Panc1 (cell line): ENCODE data around the gene CARD10. TPM values are rescaled to one million over a fixed set of nuclear protein-coding genes. Genes with fewer than 3 reads are reported as not detected.
"Not testable (repeated sequence)": the region's sequence is repeated elsewhere in the genome, so short reads cannot be mapped to it uniquely, and the experiment has no call there.

Experiments
- ATAC-seq: fragments of 200-7000 bp; cut with Tn5 transposase; 2 replicates; pipeline ENCODE4 v1.9.1; 2020; ENCODE audit warnings: mild to moderate bottlenecking, moderate library complexity
- BruUV-seq: library from RNA; stranded (reverse); fragments of 400-500 nt; replicated peaks from 2 replicates; lab custom pipeline; 2021; lab: Mats Ljungman, UMichigan
- CTCF ChIA-PET: fragments of 300-600 bp; sonication (Branson Sonifier 250); formaldehyde crosslinking; loops from one replicate; lab custom pipeline; 2022; ENCODE audit warnings: antibody characterized with exemption; lab: Charles Lee
- POLR2A ChIA-PET: fragments of 300-600 bp; sonication (Branson Sonifier 250); formaldehyde crosslinking; loops from one replicate; lab custom pipeline; 2022; ENCODE audit warnings: antibody characterized with exemption; lab: Charles Lee
- DNase-seq: peaks from one replicate; pipeline ENCODE4 v3.0.0-alpha.2; 2010; ENCODE audit warnings: low read depth, low spot score
- H3K27ac ChIP-seq: 2 replicates; pipeline ENCODE4 v1.5.1; 2011; ENCODE audit warnings: mild to moderate bottlenecking, low read length, inconsistent platforms
- H3K27me3 ChIP-seq: fragments of 200-500 bp; sonication (Bioruptor generic); 2 replicates; pipeline ENCODE4 v1.6.0; 2014; ENCODE audit warnings: low read length, inconsistent platforms; ENCODE audit not compliant: control insufficient read depth, insufficient read depth
- H3K36me3 ChIP-seq: fragments of 200-500 bp; sonication (Bioruptor generic); 2 replicates; pipeline ENCODE4 v1.5.1; 2014; ENCODE audit warnings: inconsistent platforms, mild to moderate bottlenecking, low read length, moderate library complexity; ENCODE audit not compliant: control insufficient read depth, insufficient read depth
- H3K4me1 ChIP-seq: 2 replicates; pipeline ENCODE4 v1.5.1; 2011; ENCODE audit warnings: inconsistent platforms, mild to moderate bottlenecking, low read length, moderate library complexity; ENCODE audit not compliant: control insufficient read depth, insufficient read depth
- H3K4me3 ChIP-seq, 2 experiments: 2 replicates each; pipeline ENCODE4 v1.5.1; 2011 to 2012; ENCODE audit warnings: low read depth in 2 of 2, low read length in 2 of 2, mild to moderate bottlenecking in 2 of 2, inconsistent platforms in 1 of 2, moderate library complexity in 1 of 2
- H3K9me3 ChIP-seq: fragments of 200-500 bp; sonication (Bioruptor generic); 2 replicates; pipeline ENCODE4 v1.5.1; 2014; ENCODE audit warnings: low read depth, mild to moderate bottlenecking, inconsistent platforms, low read length, moderate library complexity; ENCODE audit not compliant: control insufficient read depth, insufficient read depth
- CTCF ChIP-seq: fragments of 450-650 bp; IDR thresholded peaks from 2 replicates; pipeline ENCODE4 v1.5.1; 2017; ENCODE audit warnings: mild to moderate bottlenecking
- POLR2AphosphoS5 ChIP-seq: IDR thresholded peaks from 2 replicates; pipeline ENCODE4 v1.6.1; 2012; ENCODE audit warnings: mild to moderate bottlenecking, low read depth, low read length, moderate library complexity
- REST ChIP-seq, 2 experiments: IDR thresholded peaks; 2 replicates each; pipeline ENCODE4 v1.6.1; 2011 to 2012; ENCODE audit warnings: low read depth in 2 of 2, control low read depth in 1 of 2, low read length in 1 of 2, mild to moderate bottlenecking in 1 of 2, moderate library complexity in 1 of 2; ENCODE audit not compliant: insufficient read depth in 1 of 2
- SIN3A ChIP-seq: IDR thresholded peaks from 2 replicates; pipeline ENCODE4 v1.6.1; 2012; ENCODE audit warnings: low read depth, mild to moderate bottlenecking, low read length, moderate library complexity, borderline replicate concordance; ENCODE audit not compliant: insufficient read depth
- TCF7L2 ChIP-seq: IDR thresholded peaks from 2 replicates; pipeline ENCODE4 v1.6.1; 2011; ENCODE audit warnings: mild to moderate bottlenecking, low read depth, low read length, inconsistent platforms
- in situ Hi-C: cut with HindIII; loops from 2 replicates; pipeline ENCODE4 v1.10.0; 2016; ENCODE audit warnings: low sequenced_read_pairs, low pct_unique_long_range_greater_than_20kb
- intact Hi-C: fragments of 100-400 bp; cut with micrococcal nuclease; formaldehyde crosslinking; loops from one replicate; pipeline ENCODE4 v1.10.0; 2022; ENCODE audit not compliant: unreplicated experiment
- total RNA-seq: library from RNA; stranded (reverse); gene quantifications from one replicate; pipeline ENCODE4 v1.2.1, GENCODE V29; 2021; ENCODE audit not compliant: unreplicated experiment

The CARD10 gene
- total RNA-seq, 1 experiment from 2014 or later, result 43.1 TPM

GRCh38 chr22:37469416-37470086, 49.7 kb downstream of the CARD10 start:
- Histone ChIP-seq H3K4me1 (no peaks in the 10 kb centered on the region), H3K4me3 (no peak overlapping the region), H3K36me3 (no peaks in the 10 kb centered on the region), H3K9me3 (no peaks in the 10 kb centered on the region), H3K27ac (no peak overlapping the region), H3K27me3 (no peaks in the 10 kb centered on the region)
- ChIA-PET CTCF (interaction anchor here (0.6 kb wide), 1 partner anchor 134 kb away, joined by 3 read pairs; no protein-coding TSS in a partner anchor), POLR2A (no interaction called here)
- BruUV-seq, result no TSS peak
- intact Hi-C loops (no loop called here), in situ Hi-C loops (no loop called here)
- no peak for TF ChIP-seq CTCF
- no peak for TF ChIP-seq TCF7L2
- no peak for TF ChIP-seq POLR2AphosphoS5
- no peak for TF ChIP-seq SIN3A
- TF ChIP-seq REST (IDR thresholded peaks at IDR 0.05; ENCODE audit: insufficient read depth in 1 of 2, low read depth in 2 of 2, low read length in 1 of 2), result no peak
- ATAC-seq (no peak), DNase-seq (no peak)

GRCh38 chr22:37468201-37468695, 51.0 kb downstream of the CARD10 start:
- BruUV-seq, result not testable (repeated sequence)

GRCh38 chr22:37467391-37467955, 51.7 kb downstream of the CARD10 start:
- in situ Hi-C loops (no loop called here), intact Hi-C loops (no loop called here)
- no peaks in the 10 kb centered on the region for H3K4me1 ChIP-seq
- H3K27me3 ChIP-seq, result no peaks in the 10 kb centered on the region
- H3K9me3 ChIP-seq, result no peaks in the 10 kb centered on the region
- H3K27ac ChIP-seq, result no peak overlapping the region
- TF ChIP-seq TCF7L2, result no peak
- TF ChIP-seq SIN3A, result no peak
- no peak for TF ChIP-seq REST (IDR thresholded peaks at IDR 0.05; ENCODE audit: insufficient read depth in 1 of 2, low read depth in 2 of 2, low read length in 1 of 2)
- DNase-seq, result no peak
- CTCF ChIA-PET, result no interaction called here
- POLR2A ChIA-PET, result interaction anchor here (0.5 kb wide), 1 partner anchor 26 kb away, joined by 4 read pairs; no protein-coding TSS in a partner anchor
- no peak for ATAC-seq
- no TSS peak for BruUV-seq
- H3K36me3 ChIP-seq, result no peaks in the 10 kb centered on the region
- H3K4me3 ChIP-seq, result no peak overlapping the region

More at GRCh38 chr22:37468201-37468695, 51.0 kb downstream of the CARD10 start:
- POLR2A ChIA-PET, H3K4me1 ChIP-seq, CTCF ChIA-PET, ATAC-seq, in situ Hi-C loops, H3K27me3 ChIP-seq, H3K4me3 ChIP-seq, DNase-seq, H3K27ac ChIP-seq, H3K9me3 ChIP-seq, intact Hi-C loops, H3K36me3 ChIP-seq: not testable (repeated sequence)
